Mesendoderm (in vitro differentiated cells): ENCODE data around the gene IL23R.

Experiments used
- DNase-seq: peaks from one replicate; pipeline ENCODE4 v3.0.0; 2013
- H2AK5ac ChIP-seq: 2 replicates; pipeline ENCODE4 v1.6.1; 2013; ENCODE audit warnings: low read length, inconsistent platforms
- H2BK120ac ChIP-seq: 2 replicates; pipeline ENCODE4 v1.6.1; 2013; ENCODE audit warnings: low read depth, mild to moderate bottlenecking, low read length, moderate library complexity, mixed read lengths
- H2BK15ac ChIP-seq: replicated peaks from 2 replicates; pipeline ENCODE4 v1.6.1; 2013; ENCODE audit warnings: low read depth, mild to moderate bottlenecking, moderate library complexity
- H2BK5ac ChIP-seq: 2 replicates; pipeline ENCODE4 v1.6.1; 2013; ENCODE audit warnings: low read length, inconsistent platforms
- H3K18ac ChIP-seq: 2 replicates; pipeline ENCODE4 v1.6.1; 2013; ENCODE audit warnings: mild to moderate bottlenecking, low read length, mixed read lengths
- H3K23ac ChIP-seq: one replicate; pipeline ENCODE4 v1.6.1; 2013; ENCODE audit warnings: low read length
- H3K27ac ChIP-seq: 2 replicates; pipeline ENCODE4 v1.5.1; 2013; ENCODE audit warnings: low read depth, mild to moderate bottlenecking, inconsistent platforms, low read length, moderate library complexity
- H3K27me3 ChIP-seq: 2 replicates; pipeline ENCODE4 v1.6.1; 2013; ENCODE audit warnings: low read length, control low read depth, mild to moderate bottlenecking, inconsistent platforms; ENCODE audit not compliant: insufficient read depth, poor library complexity
- H3K36me3 ChIP-seq: 2 replicates; pipeline ENCODE4 v1.6.1; 2013; ENCODE audit warnings: low read length, inconsistent platforms; ENCODE audit not compliant: control insufficient read depth, insufficient read depth
- H3K4ac ChIP-seq: one replicate; pipeline ENCODE4 v1.6.1; 2013; ENCODE audit warnings: low read depth, mild to moderate bottlenecking, low read length, moderate library complexity
- H3K4me1 ChIP-seq: 2 replicates; pipeline ENCODE4 v1.6.1; 2013; ENCODE audit warnings: low read depth, low read length, inconsistent platforms; ENCODE audit not compliant: control insufficient read depth
- H3K4me2 ChIP-seq: 2 replicates; pipeline ENCODE4 v1.6.1; 2013; ENCODE audit warnings: low read length
- H3K4me3 ChIP-seq: 2 replicates; pipeline ENCODE4 v1.5.1; 2013; ENCODE audit warnings: mild to moderate bottlenecking, low read length
- H3K56ac ChIP-seq: one replicate; pipeline ENCODE4 v1.6.1; 2013; ENCODE audit warnings: low read length
- H3K79me1 ChIP-seq: 2 replicates; pipeline ENCODE4 v1.6.1; 2013; ENCODE audit warnings: low read length, inconsistent platforms
- H3K79me2 ChIP-seq: 2 replicates; pipeline ENCODE4 v1.6.1; 2013; ENCODE audit warnings: mild to moderate bottlenecking, low read length; ENCODE audit not compliant: control insufficient read depth, insufficient read depth
- H3K9ac ChIP-seq: 2 replicates; pipeline ENCODE4 v1.6.1; 2013; ENCODE audit warnings: low read length, inconsistent platforms
- H4K5ac ChIP-seq: one replicate; pipeline ENCODE4 v1.6.1; 2013; ENCODE audit warnings: low read length
- H4K8ac ChIP-seq: one replicate; pipeline ENCODE4 v1.6.1; 2013; ENCODE audit warnings: low read depth, mild to moderate bottlenecking, control low read depth, low read length, moderate library complexity
- WGBS: extraction: QIAGEN DNeasy Blood & Tissue Kit; methylation state at CpG from one replicate; pipeline ENCODE4 v1.1.7; 2013; ENCODE audit warnings: low lambda C conversion rate, missing lambda C conversion rate; ENCODE audit not compliant: insufficient coverage; ENCODE audit errors: extremely low coverage; 5-methylcytosine and 5-hydroxymethylcytosine counted together

Gene IL23R

DNA sequence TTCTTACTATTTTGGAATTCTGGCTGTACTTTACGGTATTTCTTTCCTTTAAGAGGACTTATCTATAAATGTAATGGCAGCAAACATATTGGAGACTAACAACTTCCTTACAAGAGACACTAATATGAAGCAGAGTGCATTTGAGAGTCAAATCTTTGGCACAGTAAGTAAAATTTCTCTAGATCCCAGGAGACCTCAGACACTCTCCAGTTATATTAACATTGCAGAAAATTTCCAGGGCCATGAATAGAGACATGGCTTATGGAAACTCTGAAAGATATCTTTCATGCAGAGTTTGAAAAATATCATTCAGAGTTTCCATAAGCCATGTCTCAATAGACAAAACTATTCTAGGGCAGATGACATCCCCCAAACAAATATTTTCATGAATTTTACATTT, 51.2 kb downstream of the IL23R start:
- H3K4me3 ChIP-seq, result no peak overlapping the region
- no peaks in the 10 kb centered on the region for H3K79me1 ChIP-seq
- H4K8ac ChIP-seq, result no peak overlapping the region
- no peak overlapping the region for H2AK5ac ChIP-seq
- WGBS, result no CpG with 5 or more reads among the region's 1 CpG
- H3K27ac ChIP-seq, result no peak overlapping the region
- no peaks in the 10 kb centered on the region for H3K27me3 ChIP-seq
- H3K4ac ChIP-seq, result no peak overlapping the region
- no peak overlapping the region for H3K9ac ChIP-seq
- no peak overlapping the region for H3K23ac ChIP-seq
- no peaks in the 10 kb centered on the region for H3K4me1 ChIP-seq
- H2BK120ac ChIP-seq, result no peak overlapping the region
- H2BK15ac ChIP-seq, result no peak overlapping the region
- H3K79me2 ChIP-seq, result no peaks in the 10 kb centered on the region
- no peaks in the 10 kb centered on the region for H3K36me3 ChIP-seq
- H4K5ac ChIP-seq, result no peak overlapping the region
- no peak overlapping the region for H3K4me2 ChIP-seq
- H3K18ac ChIP-seq, result no peak overlapping the region
- no peak overlapping the region for H2BK5ac ChIP-seq
- no peak for DNase-seq
- no peak overlapping the region for H3K56ac ChIP-seq

DNA sequence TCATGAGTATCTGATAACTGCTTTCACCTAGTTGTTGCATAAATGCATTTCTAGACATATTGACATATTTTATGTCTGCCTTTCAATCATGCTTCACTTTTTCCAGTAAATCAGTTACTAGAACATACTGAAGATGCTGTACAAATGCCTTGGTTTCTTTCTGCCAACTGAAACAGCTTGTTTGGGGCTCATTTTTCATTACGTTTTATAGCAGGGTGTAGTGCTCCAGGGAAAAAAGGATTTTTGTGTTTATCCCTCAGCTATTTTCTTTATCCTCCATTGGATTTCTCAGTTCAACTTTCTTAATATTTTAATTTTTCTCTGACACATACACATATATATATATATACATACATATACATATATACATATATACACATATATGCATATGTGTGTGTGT, 51.7 kb downstream of the IL23R start:
- Histone ChIP-seq H2BK120ac (no peak overlapping the region), H4K8ac (no peak overlapping the region), H3K79me1 (no peaks in the 10 kb centered on the region), H2BK5ac (no peak overlapping the region), H4K5ac (no peak overlapping the region), H3K4me1 (no peaks in the 10 kb centered on the region), H3K4ac (no peak overlapping the region), H3K36me3 (no peaks in the 10 kb centered on the region), H3K4me3 (no peak overlapping the region), H3K4me2 (no peak overlapping the region), H3K27me3 (no peaks in the 10 kb centered on the region), H3K56ac (no peak overlapping the region), H3K79me2 (no peaks in the 10 kb centered on the region), H3K23ac (no peak overlapping the region), H3K18ac (no peak overlapping the region), H3K27ac (no peak overlapping the region), H2BK15ac (no peak overlapping the region), H2AK5ac (no peak overlapping the region), H3K9ac (no peak overlapping the region)
- DNase-seq, result no peak
- WGBS, result no CpG with 5 or more reads among the region's 1 CpG

DNA sequence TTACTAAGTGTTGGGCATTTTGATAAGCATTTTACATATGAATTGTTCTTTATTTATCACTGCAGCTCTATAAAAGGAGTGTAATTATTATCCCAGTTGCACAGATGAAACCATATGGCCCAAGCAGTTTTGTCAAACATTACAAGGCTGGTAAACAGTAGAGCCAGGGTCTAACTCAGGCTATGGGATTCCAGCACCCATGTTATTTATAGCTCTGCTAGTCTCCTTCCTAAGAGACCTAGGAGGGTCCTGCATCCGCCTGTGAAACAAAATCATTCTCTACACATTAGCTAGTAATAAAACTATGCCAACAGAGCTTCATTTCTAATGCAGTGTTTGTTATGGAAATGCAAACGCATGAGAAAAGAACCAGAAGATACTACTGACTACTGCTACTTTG, 58.6 kb downstream of the IL23R start:
- H3K27me3 ChIP-seq, result no peaks in the 10 kb centered on the region
- no peaks in the 10 kb centered on the region for H3K79me2 ChIP-seq
- H3K18ac ChIP-seq, result no peak overlapping the region
- no peak overlapping the region for H3K4me2 ChIP-seq
- H3K36me3 ChIP-seq, result no peaks in the 10 kb centered on the region
- H3K79me1 ChIP-seq, result no peaks in the 10 kb centered on the region
- H3K4me3 ChIP-seq, result no peak overlapping the region
- no peak overlapping the region for H3K4ac ChIP-seq
- no peak overlapping the region for H2BK15ac ChIP-seq
- H2BK120ac ChIP-seq, result no peak overlapping the region
- H2AK5ac ChIP-seq, result no peak overlapping the region
- H3K56ac ChIP-seq, result no peak overlapping the region
- WGBS, result no CpG with 5 or more reads among the region's 2 CpGs
- no peaks in the 10 kb centered on the region for H3K4me1 ChIP-seq
- no peak overlapping the region for H3K27ac ChIP-seq
- no peak overlapping the region for H4K8ac ChIP-seq
- no peak overlapping the region for H3K9ac ChIP-seq
- no peak overlapping the region for H2BK5ac ChIP-seq
- no peak for DNase-seq
- H3K23ac ChIP-seq, result no peak overlapping the region
- no peak overlapping the region for H4K5ac ChIP-seq

DNA sequence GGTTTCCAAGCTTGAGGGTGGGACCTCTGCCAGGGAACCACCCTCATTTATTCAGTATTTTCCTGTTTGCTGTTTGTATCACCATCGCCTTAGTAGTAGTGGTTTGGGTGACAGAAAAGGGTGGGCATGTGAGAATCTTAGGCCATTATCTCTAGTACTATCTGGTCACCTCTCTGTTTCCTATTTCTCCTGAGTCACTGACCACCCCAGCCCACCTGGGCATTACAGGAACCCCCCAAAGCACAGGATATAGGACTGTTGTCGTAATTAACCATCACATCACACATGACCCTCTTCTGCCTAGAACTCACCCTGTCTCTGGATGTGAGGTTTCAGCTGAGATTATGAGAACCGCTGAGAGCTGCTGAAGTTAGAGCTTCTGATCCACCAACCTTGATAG, 60.4 kb downstream of the IL23R start:
- DNase-seq, result no peak
- no peak overlapping the region for H2BK120ac ChIP-seq
- H2BK5ac ChIP-seq, result no peak overlapping the region
- H4K5ac ChIP-seq, result no peak overlapping the region
- no peak overlapping the region for H3K9ac ChIP-seq
- no peak overlapping the region for H3K23ac ChIP-seq
- H2AK5ac ChIP-seq, result no peak overlapping the region
- no peaks in the 10 kb centered on the region for H3K36me3 ChIP-seq
- H3K4me1 ChIP-seq, result no peaks in the 10 kb centered on the region
- H3K79me1 ChIP-seq, result no peaks in the 10 kb centered on the region
- H3K56ac ChIP-seq, result no peak overlapping the region
- H2BK15ac ChIP-seq, result no peak overlapping the region
- H3K4me2 ChIP-seq, result no peak overlapping the region
- H4K8ac ChIP-seq, result no peak overlapping the region
- H3K27me3 ChIP-seq, result no peaks in the 10 kb centered on the region
- WGBS, result no CpG with 5 or more reads among the region's 3 CpGs
- no peaks in the 10 kb centered on the region for H3K79me2 ChIP-seq
- H3K4ac ChIP-seq, result no peak overlapping the region
- no peak overlapping the region for H3K18ac ChIP-seq
- H3K27ac ChIP-seq, result no peak overlapping the region
- H3K4me3 ChIP-seq, result no peak overlapping the region

DNA sequence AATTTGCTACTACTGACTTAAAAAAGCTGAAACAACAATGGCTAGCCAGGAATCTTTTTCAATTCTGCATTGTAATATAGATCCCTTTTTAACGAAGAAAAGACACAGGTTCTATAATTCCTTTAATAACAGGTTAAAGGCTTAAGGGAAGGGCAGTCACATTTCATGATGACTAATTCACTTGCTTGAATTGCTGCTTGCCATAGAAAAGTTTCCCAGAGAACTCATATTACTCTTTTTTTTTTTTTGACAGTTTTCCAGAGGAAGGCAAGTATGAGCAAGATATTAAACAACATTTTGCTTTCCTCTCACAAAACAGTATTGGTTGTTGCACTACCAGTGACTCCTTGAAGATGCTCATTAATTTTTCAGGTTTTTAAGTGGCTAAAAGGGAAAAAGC, 60.9 kb downstream of the IL23R start:
- H3K36me3 ChIP-seq, result no peaks in the 10 kb centered on the region

DNA sequence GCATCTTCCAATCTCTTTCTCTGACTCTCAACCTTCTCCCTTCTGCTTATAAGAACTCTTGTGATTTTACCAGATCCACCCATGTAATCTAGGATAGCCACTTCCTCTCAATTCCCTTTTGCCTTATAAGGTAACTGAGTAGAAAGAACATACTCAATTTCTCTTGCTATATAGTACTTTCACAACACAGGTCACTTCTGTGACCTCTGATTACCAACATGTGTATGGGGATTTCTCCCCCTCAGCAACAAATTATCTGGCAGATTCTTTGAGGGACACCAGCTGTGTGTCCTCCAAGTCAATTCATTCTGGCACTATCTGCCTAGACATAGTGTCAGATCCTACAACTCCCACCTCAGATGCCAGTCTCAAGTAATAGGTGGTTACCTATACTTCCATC, 62.5 kb downstream of the IL23R start:
- DNase-seq, result no peak
- Histone ChIP-seq H2BK15ac (no peak overlapping the region), H3K79me2 (no peaks in the 10 kb centered on the region), H4K8ac (no peak overlapping the region), H3K4ac (no peak overlapping the region), H3K4me2 (no peak overlapping the region), H3K27ac (no peak overlapping the region), H2BK120ac (no peak overlapping the region), H2BK5ac (no peak overlapping the region), H3K79me1 (no peaks in the 10 kb centered on the region), H3K56ac (no peak overlapping the region), H3K9ac (no peak overlapping the region), H3K23ac (no peak overlapping the region), H4K5ac (no peak overlapping the region), H3K18ac (no peak overlapping the region), H3K4me3 (no peak overlapping the region), H3K36me3 (no peaks in the 10 kb centered on the region), H3K27me3 (no peaks in the 10 kb centered on the region), H2AK5ac (no peak overlapping the region), H3K4me1 (no peaks in the 10 kb centered on the region)

More for the DNA sequence above, 60.9 kb downstream of the IL23R start:
- WGBS, result no CpG with 5 or more reads among the region's 1 CpG
- H2BK5ac ChIP-seq, result no peak overlapping the region
- H4K5ac ChIP-seq, result no peak overlapping the region
- H2BK120ac ChIP-seq, result no peak overlapping the region
- no peak overlapping the region for H3K23ac ChIP-seq
- no peak overlapping the region for H2AK5ac ChIP-seq
- no peak overlapping the region for H3K18ac ChIP-seq
- H3K4ac ChIP-seq, result no peak overlapping the region
- H3K4me2 ChIP-seq, result no peak overlapping the region
- no peak overlapping the region for H4K8ac ChIP-seq
- no peak overlapping the region for H2BK15ac ChIP-seq
- DNase-seq, result no peak
- H3K4me1 ChIP-seq, result no peaks in the 10 kb centered on the region
- H3K79me1 ChIP-seq, result no peaks in the 10 kb centered on the region
- H3K27ac ChIP-seq, result no peak overlapping the region
- no peak overlapping the region for H3K4me3 ChIP-seq
- H3K9ac ChIP-seq, result no peak overlapping the region
- H3K27me3 ChIP-seq, result no peaks in the 10 kb centered on the region
- no peak overlapping the region for H3K56ac ChIP-seq
- no peaks in the 10 kb centered on the region for H3K79me2 ChIP-seq
